Kidney glomerular epithelial cell (primary cell): Measurements from ENCODE around the gene CLDN24.

Source experiments
- DNase-seq: peaks from one replicate; lab custom pipeline; 2025; lab: John Stamatoyannopoulos, UW

The CLDN24 gene

DNA sequence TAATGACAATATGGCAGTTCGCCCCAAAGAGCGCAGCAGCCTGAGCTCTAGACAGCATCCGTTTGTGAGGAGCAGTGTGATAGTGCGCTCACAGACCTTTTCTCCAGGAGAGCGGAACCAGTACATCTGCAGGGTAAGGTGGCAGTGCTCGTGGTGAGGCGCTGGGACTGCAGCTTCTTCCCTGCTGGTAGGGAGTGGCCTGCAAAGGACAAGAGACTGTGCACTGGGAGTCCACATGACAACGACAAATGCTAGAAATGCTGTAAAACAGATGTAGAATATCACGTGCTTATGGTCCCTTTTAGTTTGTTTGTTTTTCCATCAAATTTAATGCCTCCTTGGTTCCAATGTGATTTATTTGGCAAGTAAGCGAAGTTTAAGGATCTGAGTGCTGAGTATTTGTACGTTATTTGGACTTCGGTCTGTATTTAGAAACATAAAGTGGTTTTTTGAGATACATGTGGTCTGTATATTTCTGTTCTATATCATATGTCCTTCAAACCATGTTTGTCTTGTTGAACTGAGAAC, 37.9 kb downstream of the CLDN24 start:
- no peak for DNase-seq

DNA sequence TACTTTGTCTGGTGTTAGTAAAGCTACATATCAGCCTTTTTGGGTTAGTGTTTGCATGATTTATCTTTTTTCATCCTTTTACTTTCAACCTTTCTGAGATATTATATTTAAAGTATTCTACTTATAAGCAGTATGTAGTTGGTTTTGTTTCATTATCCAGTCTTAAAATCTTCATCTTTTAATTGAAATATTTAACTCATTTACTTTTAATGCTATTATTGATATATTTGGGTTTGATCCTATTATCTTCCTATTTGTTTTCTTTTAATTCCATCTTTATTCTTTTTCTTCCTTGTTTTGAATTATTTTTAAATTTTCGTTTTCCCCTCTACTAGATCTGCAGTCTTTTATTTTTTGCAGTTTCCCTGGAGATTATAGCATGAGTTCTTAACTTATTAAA, 46.1 kb downstream of the CLDN24 start:
- DNase-seq = no peak

DNA sequence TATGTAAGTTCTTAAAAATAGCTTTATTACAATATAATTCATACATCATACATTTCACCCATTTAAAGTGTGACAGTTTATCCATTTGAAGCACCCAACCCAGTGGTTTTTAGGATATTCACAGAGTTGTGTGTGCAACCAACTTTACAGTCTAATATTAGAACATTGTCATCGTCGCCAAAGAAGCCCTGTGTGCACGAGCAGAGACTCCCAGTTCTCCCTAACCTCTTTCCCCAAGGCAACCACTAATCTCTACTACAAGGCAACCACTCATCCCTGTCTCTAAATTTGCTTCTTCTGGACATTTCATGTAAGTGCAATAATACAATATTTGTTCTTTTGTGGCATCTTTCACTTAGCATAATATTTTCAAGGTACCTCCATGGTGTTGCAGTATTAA, 49.8 kb downstream of the CLDN24 start:
- DNase-seq = no peak
